Measurements from ENCODE around the gene RABAC1.
"Not testable (repeated sequence)": the region's sequence is repeated elsewhere in the genome, so short reads cannot be mapped to it uniquely, and the experiment has no call there.

RABAC1 gene

DNA sequence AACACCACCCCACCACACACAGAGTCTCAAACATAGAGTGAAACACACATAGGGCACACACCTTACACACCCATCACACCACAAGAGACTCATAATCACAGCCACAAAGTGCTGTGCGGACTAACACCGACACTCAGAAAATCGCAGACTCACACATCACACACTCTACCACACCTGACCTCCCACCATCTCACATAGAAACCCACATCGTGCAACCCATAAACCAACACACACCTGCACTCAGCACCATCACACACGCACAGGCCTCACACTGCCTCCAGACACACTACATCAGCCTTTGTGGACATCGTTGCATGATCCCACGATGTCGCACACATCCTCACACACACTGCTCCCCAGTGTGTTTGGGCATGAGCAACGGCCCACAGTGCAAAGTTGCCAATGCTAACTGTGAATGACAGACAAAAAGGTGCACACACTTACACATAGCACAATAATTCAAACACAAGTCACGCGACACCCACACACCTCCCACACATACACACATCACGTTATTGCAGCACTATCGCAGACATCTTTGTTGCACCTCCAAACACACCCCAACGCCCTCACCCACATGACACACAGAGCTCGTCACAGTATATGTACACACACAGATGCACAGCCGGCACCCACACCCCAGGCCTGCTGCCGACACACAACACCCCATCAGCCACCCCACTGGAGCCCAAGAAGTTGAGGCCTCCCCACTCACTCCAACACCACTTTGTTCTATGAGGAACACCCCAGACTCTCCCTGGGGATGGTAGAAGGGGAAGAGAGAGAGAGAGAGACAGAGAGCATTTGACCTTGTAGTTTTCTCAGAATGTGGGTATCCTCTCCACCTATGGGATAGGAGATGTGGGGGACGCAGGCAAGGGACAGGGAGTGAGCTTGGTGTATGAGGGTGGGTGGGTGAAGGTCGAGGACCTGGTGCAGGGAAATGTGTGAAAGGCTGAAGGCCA is 36.2 kb upstream of the RABAC1 start:
- Histone ChIP-seq H3K27me3 (ENCODE audit: insufficient read depth, poor library complexity, severe bottlenecking) (peaks cover 49% of the 10 kb centered on the region), H3K27ac (replicated peaks) (no peak overlapping the region), H3K4me3 (replicated peaks; ENCODE audit: insufficient read depth, low read length) (no peak overlapping the region)
- TF ChIP-seq SPI1 (IDR thresholded peaks at IDR 0.05; ENCODE audit: borderline replicate concordance, low read depth) (no peak), POLR2AphosphoS5 (IDR thresholded peaks at IDR 0.05; ENCODE audit: low read depth) (no peak), GABPA (IDR thresholded peaks at IDR 0.05; ENCODE audit: low read depth) (no peak)
- TF ChIP-seq, protein P1, sequence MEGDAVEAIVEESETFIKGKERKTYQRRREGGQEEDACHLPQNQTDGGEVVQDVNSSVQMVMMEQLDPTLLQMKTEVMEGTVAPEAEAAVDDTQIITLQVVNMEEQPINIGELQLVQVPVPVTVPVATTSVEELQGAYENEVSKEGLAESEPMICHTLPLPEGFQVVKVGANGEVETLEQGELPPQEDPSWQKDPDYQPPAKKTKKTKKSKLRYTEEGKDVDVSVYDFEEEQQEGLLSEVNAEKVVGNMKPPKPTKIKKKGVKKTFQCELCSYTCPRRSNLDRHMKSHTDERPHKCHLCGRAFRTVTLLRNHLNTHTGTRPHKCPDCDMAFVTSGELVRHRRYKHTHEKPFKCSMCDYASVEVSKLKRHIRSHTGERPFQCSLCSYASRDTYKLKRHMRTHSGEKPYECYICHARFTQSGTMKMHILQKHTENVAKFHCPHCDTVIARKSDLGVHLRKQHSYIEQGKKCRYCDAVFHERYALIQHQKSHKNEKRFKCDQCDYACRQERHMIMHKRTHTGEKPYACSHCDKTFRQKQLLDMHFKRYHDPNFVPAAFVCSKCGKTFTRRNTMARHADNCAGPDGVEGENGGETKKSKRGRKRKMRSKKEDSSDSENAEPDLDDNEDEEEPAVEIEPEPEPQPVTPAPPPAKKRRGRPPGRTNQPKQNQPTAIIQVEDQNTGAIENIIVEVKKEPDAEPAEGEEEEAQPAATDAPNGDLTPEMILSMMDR (IDR thresholded peaks at IDR 0.05; ENCODE audit: insufficient read depth, low read length) = no peak
- TF ChIP-seq, protein P2, sequence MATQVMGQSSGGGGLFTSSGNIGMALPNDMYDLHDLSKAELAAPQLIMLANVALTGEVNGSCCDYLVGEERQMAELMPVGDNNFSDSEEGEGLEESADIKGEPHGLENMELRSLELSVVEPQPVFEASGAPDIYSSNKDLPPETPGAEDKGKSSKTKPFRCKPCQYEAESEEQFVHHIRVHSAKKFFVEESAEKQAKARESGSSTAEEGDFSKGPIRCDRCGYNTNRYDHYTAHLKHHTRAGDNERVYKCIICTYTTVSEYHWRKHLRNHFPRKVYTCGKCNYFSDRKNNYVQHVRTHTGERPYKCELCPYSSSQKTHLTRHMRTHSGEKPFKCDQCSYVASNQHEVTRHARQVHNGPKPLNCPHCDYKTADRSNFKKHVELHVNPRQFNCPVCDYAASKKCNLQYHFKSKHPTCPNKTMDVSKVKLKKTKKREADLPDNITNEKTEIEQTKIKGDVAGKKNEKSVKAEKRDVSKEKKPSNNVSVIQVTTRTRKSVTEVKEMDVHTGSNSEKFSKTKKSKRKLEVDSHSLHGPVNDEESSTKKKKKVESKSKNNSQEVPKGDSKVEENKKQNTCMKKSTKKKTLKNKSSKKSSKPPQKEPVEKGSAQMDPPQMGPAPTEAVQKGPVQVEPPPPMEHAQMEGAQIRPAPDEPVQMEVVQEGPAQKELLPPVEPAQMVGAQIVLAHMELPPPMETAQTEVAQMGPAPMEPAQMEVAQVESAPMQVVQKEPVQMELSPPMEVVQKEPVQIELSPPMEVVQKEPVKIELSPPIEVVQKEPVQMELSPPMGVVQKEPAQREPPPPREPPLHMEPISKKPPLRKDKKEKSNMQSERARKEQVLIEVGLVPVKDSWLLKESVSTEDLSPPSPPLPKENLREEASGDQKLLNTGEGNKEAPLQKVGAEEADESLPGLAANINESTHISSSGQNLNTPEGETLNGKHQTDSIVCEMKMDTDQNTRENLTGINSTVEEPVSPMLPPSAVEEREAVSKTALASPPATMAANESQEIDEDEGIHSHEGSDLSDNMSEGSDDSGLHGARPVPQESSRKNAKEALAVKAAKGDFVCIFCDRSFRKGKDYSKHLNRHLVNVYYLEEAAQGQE (IDR thresholded peaks at IDR 0.05; ENCODE audit: insufficient replicate concordance, low read depth) = no peak
- DNase-seq (ENCODE audit: low read depth in 1 of 2, low spot score in 1 of 2) = no peak

DNA sequence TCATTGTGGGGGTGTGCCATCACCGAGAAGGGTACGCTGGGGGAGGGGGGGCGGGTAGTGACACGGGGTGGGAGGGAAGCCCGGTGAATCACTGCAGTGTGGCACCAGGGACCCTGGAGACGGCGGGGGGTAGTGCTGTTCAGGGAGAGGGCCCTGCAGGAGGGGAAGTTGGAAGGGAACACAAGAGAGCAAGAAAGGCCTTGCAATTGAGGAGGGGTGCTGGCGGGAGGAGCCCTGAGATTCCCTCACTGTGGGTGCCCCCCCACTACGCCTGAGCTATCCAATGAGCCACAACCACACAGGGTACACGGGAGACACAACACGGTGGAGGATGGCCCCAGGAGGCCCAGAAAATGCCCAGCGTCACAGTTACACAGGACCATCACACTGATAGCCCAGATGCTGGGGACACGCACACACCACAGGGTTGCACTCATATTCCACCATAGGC is 35.4 kb upstream of the RABAC1 start:
- DNase-seq (ENCODE audit: low read depth in 1 of 2, low spot score in 1 of 2) = no peak
- Histone ChIP-seq H3K27me3 (ENCODE audit: insufficient read depth, poor library complexity, severe bottlenecking) (peaks cover 41% of the 10 kb centered on the region), H3K4me3 (replicated peaks; ENCODE audit: insufficient read depth, low read length) (no peak overlapping the region), H3K27ac (replicated peaks) (no peak overlapping the region)
- TF ChIP-seq, protein P2 (IDR thresholded peaks at IDR 0.05; ENCODE audit: insufficient replicate concordance, low read depth) = no peak
- TF ChIP-seq POLR2AphosphoS5 (IDR thresholded peaks at IDR 0.05; ENCODE audit: low read depth) (no peak), SPI1 (IDR thresholded peaks at IDR 0.05; ENCODE audit: borderline replicate concordance, low read depth) (no peak), GABPA (IDR thresholded peaks at IDR 0.05; ENCODE audit: low read depth) (no peak)
- TF ChIP-seq, protein P1 (IDR thresholded peaks at IDR 0.05; ENCODE audit: insufficient read depth, low read length) = no peak

DNA sequence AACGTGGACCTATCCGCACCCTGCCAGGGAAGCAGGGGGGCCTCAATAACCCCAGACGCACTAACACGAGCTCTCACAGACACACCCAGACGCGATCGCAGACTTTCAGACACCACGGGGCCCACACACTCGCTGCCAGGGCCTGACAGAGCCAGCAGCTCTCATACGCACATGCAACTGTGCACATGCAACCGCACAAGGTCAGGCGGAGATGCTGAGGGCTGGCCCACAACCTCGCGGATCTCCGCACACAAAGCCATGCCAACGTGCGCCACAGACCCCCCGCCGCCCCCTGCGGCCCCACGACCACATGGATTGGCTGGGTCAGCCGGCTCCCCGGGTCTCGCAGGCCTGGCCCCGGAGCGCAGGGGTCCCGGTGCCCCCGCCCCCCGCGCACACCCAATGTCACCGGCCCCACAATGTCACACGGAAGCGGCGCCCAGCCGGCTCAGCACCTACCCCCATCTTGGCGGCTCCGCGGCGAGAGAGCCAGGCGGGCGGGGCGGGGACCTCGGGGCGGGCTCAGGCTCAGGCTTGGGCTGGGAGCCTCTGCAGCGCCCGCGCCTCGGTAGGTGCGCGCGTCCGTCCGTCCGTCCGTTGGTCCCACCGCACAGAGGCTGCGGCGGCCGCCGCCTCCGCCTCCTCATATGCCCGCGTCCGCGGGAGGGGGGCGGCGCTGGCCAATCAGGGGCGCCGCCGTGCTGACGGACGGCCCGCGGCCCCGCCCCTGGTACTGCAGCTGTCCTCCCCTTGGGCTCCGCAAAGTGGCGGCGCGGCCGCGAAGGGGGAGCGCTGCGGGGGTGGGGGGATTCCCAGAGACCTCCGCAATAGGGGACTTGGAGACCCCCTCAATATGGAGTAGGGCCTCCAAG is 34.7 kb upstream of the RABAC1 start, which contains the start of gene ATP1A3:
Gene ATP1A3, minus strand, starts transcription at position 619 of the 872 bp plus-strand sequence. Its CDS starts 154 bp downstream, at position 465.
- H3K27me3 ChIP-seq (ENCODE audit: insufficient read depth, poor library complexity, severe bottlenecking) = peaks cover 36% of the 10 kb centered on the region
- peak within 1 kb of the TSS; percentile 38 for H3K4me3 ChIP-seq (replicated peaks; ENCODE audit: insufficient read depth, low read length)
- H3K27ac ChIP-seq (replicated peaks) = no peak within 1 kb of the TSS
- peak; percentile 9 to 47 for DNase-seq (ENCODE audit: low read depth in 1 of 2, low spot score in 1 of 2)
- TF ChIP-seq POLR2AphosphoS5 (IDR thresholded peaks at IDR 0.05; ENCODE audit: low read depth) = no peak
- TF ChIP-seq, protein P1 (IDR thresholded peaks at IDR 0.05; ENCODE audit: insufficient read depth, low read length) = no peak
- TF ChIP-seq, protein P2 (IDR thresholded peaks at IDR 0.05; ENCODE audit: insufficient replicate concordance, low read depth) = no peak
- no peak for TF ChIP-seq GABPA (IDR thresholded peaks at IDR 0.05; ENCODE audit: low read depth)
- TF ChIP-seq SPI1 (IDR thresholded peaks at IDR 0.05; ENCODE audit: borderline replicate concordance, low read depth) = no peak

DNA sequence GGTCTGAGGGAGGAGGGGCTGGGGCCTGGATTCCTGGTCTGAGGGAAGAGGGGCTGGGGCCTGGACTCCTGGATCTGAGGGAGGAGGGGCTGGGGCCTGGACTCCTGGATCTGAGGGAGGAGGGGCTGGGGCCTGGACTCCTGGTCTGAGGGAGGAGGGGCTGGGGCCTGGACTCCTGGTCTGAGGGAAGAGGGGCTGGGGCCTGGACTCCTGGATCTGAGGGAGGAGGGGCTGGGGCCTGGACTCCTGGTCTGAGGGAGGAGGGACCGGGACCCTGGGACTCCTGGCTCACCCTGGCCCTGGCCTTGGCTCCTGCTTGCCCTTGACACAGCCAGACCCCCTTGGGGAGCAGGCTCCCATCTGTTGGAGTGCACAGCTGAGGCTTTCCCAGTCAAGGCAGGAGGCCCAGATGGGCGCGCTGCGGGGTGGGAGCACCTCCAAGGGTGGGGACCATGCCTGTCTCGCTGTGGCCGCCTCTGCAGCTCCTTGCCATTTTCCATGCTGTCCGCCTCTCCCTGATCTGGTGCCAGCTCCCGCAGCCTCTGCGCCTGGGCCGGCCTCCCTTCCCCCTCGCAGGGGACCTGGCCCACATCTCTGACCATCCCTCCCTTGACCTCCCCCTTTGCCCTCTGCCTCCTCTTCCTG is 32.9 kb upstream of the RABAC1 start:
- H3K27ac ChIP-seq (replicated peaks); DNase-seq (ENCODE audit: low read depth in 1 of 2, low spot score in 1 of 2); H3K4me3 ChIP-seq (replicated peaks; ENCODE audit: insufficient read depth, low read length): not testable (repeated sequence)
- peaks cover 23% of the 10 kb centered on the region for H3K27me3 ChIP-seq (ENCODE audit: insufficient read depth, poor library complexity, severe bottlenecking)

All from HL-60 (cell line).